HepG2 (cell line): ENCODE results near the gene VWCE. TPM values are rescaled to one million over a fixed set of nuclear protein-coding genes. Genes with fewer than 3 reads are reported as not detected.

ENCODE experiments used
- CCDC6 ChIP-seq: sonication (generic); formaldehyde crosslinking; IDR thresholded peaks from 2 replicates; pipeline ENCODE4 v1.8.1; 2022; ENCODE audit warnings: mild to moderate bottlenecking, missing genetic modification reagents, moderate library complexity
- CREM ChIP-seq, 2 experiments: sonication (generic) in 1 of 2; formaldehyde crosslinking in 1 of 2; IDR thresholded peaks; 2 replicates each; pipeline versions ENCODE4 v1.4.0 to v1.6.1; 2016 to 2020; ENCODE audit warnings: antibody characterized with exemption in 1 of 2, mild to moderate bottlenecking in 1 of 2, missing genetic modification reagents in 1 of 2
- KLF9 ChIP-seq: IDR thresholded peaks from 2 replicates; pipeline ENCODE4 v1.6.1; 2016; ENCODE audit warnings: low read depth
- KMT2A ChIP-seq: sonication (generic); formaldehyde crosslinking; IDR thresholded peaks from 2 replicates; pipeline ENCODE4 v1.4.0; 2020; ENCODE audit warnings: missing genetic modification reagents
- MBD4 ChIP-seq: IDR thresholded peaks from 2 replicates; pipeline ENCODE4 v1.6.1; 2012; ENCODE audit warnings: low read length, inconsistent platforms, borderline replicate concordance
- MTA3 ChIP-seq: sonication (generic); formaldehyde crosslinking; IDR thresholded peaks from 2 replicates; pipeline ENCODE4 v1.4.0; 2020; ENCODE audit warnings: missing genetic modification reagents
- PCBP2 ChIP-seq: fragments of 200-400 bp; formaldehyde crosslinking; optimal IDR thresholded peaks from 2 replicates; pipeline ENCODE3; 2018; ENCODE audit warnings: low read length, low read depth; ENCODE audit not compliant: poor library complexity, severe bottlenecking
- POLR2AphosphoS2 ChIP-seq: IDR thresholded peaks from 2 replicates; pipeline ENCODE4 v1.6.1; 2011; ENCODE audit warnings: low read depth, low read length, improper control_type of control experiment
- PRPF4 ChIP-seq: fragments of 200-400 bp; formaldehyde crosslinking; IDR thresholded peaks from 2 replicates; pipeline ENCODE4 v1.6.1; 2016; ENCODE audit warnings: low read length, low read depth; ENCODE audit not compliant: poor library complexity, severe bottlenecking
- SAP130 ChIP-seq: IDR thresholded peaks from 2 replicates; pipeline ENCODE4 v1.6.1; 2016; ENCODE audit warnings: low read depth
- ZKSCAN5 ChIP-seq: sonication (generic); formaldehyde crosslinking; IDR thresholded peaks from 2 replicates; pipeline ENCODE4 v1.5.1; 2020; ENCODE audit warnings: mild to moderate bottlenecking, missing genetic modification reagents
- ZNF136 ChIP-seq: sonication (generic); formaldehyde crosslinking; IDR thresholded peaks from 2 replicates; pipeline ENCODE4 v1.8.1; 2022; ENCODE audit warnings: low read depth, mild to moderate bottlenecking, moderate library complexity, missing genetic modification reagents
- ZNF382 ChIP-seq: sonication (generic); formaldehyde crosslinking; IDR thresholded peaks from 2 replicates; pipeline ENCODE4 v1.5.0; 2020; ENCODE audit warnings: missing genetic modification reagents, mild to moderate bottlenecking, borderline replicate concordance
- ZNF510 ChIP-seq: sonication (generic); formaldehyde crosslinking; IDR thresholded peaks from 2 replicates; pipeline ENCODE4 v1.4.0; 2020; ENCODE audit warnings: low read depth, mild to moderate bottlenecking, missing genetic modification reagents
- ZNF605 ChIP-seq: sonication (generic); formaldehyde crosslinking; IDR thresholded peaks from 2 replicates; pipeline ENCODE4 v1.8.0; 2022; ENCODE audit warnings: mild to moderate bottlenecking, missing genetic modification reagents
- ZNF672 ChIP-seq: sonication (generic); formaldehyde crosslinking; IDR thresholded peaks from 2 replicates; pipeline ENCODE4 v1.8.1; 2022; ENCODE audit warnings: missing genetic modification reagents
- ZZZ3 ChIP-seq: sonication (generic); formaldehyde crosslinking; IDR thresholded peaks from 2 replicates; pipeline ENCODE4 v1.4.0; 2020; ENCODE audit warnings: missing genetic modification reagents, mild to moderate bottlenecking, borderline replicate concordance
- polyA plus RNA-seq, 8 experiments: library from polyadenylated mRNA; depleted of rRNA in 3 of 8; stranded (reverse) in 7 of 8; unstranded in 1 of 8; fragments of >200 nt; fragmentation: Illumina TruSeq in 4 of 8; extraction: Trizol in 4 of 8; gene quantifications; 2 replicates each; pipeline versions ENCODE4 v1.2.1 to v1.2.3, GENCODE V29; 2011 to 2016; ENCODE audit warnings: low read depth in 4 of 8, missing spikeins in 1 of 8, mixed read lengths in 1 of 8; ENCODE audit not compliant: insufficient read depth in 1 of 8
- total RNA-seq, 5 experiments: library from RNA; depleted of rRNA; stranded (reverse); fragments of >200 nt; fragmentation: Illumina TruSeq; extraction: Trizol; gene quantifications; 2 replicates each; pipeline ENCODE4 v1.2.3, GENCODE V29; 2016; ENCODE audit warnings: low read depth in 1 of 5
- TF ChIP-seq, protein P1 (sequence below): conservative IDR thresholded peaks from 2 replicates; pipeline ENCODE4 v1.6.1; 2018; ENCODE audit warnings: missing genetic modification reagents
- TF ChIP-seq, protein P2 (sequence below): sonication (generic); formaldehyde crosslinking; IDR thresholded peaks from 2 replicates; pipeline ENCODE4 v1.4.0; 2020; ENCODE audit warnings: missing genetic modification reagents
- TF ChIP-seq, protein P3 (sequence below): sonication (generic); formaldehyde crosslinking; IDR thresholded peaks from 2 replicates; pipeline ENCODE4 v1.8.0; 2022; ENCODE audit warnings: mild to moderate bottlenecking, missing genetic modification reagents
- TF ChIP-seq, protein P4 (sequence below): sonication (generic); formaldehyde crosslinking; IDR thresholded peaks from 2 replicates; pipeline ENCODE4 v1.5.0; 2020; ENCODE audit warnings: missing genetic modification reagents
- TF ChIP-seq, protein P5 (sequence below): sonication (generic); formaldehyde crosslinking; conservative IDR thresholded peaks from 2 replicates; pipeline ENCODE4 v1.8.1; 2023; ENCODE audit warnings: missing genetic modification reagents
- TF ChIP-seq, protein P6 (sequence below): sonication (generic); formaldehyde crosslinking; IDR thresholded peaks from 2 replicates; pipeline ENCODE4 v1.4.0; 2020; ENCODE audit warnings: missing genetic modification reagents, borderline replicate concordance

Gene VWCE
- total and polyA plus RNA-seq, 2 of the 13 experiments (the other 11 are each of a cell fraction or from before 2014, with no cell fraction given) = 27.6 to 58.3 TPM

DNA sequence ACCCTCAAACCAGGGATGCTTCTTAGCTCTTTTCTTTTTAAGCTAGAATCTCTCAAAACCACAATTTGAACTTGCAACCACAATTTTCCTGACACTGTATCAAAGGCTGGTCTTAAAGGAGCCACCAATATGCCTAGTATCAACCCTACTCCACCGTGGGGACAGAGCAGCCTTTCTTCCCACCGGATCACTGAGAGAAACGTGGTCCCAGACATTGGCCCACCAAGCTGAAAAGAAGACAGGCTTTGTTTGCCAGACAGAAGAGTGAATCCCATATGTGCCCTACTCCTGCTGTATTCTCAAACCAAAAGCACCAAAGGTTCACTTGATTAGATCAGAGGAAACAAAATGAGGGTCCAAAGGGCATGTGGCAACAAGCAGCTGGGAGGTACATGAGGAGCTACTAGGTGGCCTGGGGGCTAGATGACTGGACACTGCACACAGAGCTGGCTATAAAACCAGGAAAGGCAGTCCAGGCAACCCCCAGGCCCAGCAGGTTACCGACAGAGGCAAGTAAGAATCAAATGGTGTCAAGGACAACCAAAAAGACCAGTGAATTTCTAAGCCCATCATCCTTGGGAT, 3.6 kb upstream of the VWCE start (continued):
- TF ChIP-seq ZNF382 (CRISPR knock-in tag) = no peak
- no peak; the same call in 1 of the 2 replicates for TF ChIP-seq KMT2A (CRISPR knock-in tag)
- TF ChIP-seq, protein P1, sequence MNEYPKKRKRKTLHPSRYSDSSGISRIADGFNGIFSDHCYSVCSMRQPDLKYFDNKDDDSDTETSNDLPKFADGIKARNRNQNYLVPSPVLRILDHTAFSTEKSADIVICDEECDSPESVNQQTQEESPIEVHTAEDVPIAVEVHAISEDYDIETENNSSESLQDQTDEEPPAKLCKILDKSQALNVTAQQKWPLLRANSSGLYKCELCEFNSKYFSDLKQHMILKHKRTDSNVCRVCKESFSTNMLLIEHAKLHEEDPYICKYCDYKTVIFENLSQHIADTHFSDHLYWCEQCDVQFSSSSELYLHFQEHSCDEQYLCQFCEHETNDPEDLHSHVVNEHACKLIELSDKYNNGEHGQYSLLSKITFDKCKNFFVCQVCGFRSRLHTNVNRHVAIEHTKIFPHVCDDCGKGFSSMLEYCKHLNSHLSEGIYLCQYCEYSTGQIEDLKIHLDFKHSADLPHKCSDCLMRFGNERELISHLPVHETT (CRISPR knock-in tag) = no peak
- no peak for TF ChIP-seq ZZZ3 (CRISPR knock-in tag)
- TF ChIP-seq PCBP2 = no peak
- no peak for TF ChIP-seq ZNF605
- peak; percentile 93 for TF ChIP-seq SAP130
- TF ChIP-seq CCDC6 = no peak
- TF ChIP-seq, protein P2, sequence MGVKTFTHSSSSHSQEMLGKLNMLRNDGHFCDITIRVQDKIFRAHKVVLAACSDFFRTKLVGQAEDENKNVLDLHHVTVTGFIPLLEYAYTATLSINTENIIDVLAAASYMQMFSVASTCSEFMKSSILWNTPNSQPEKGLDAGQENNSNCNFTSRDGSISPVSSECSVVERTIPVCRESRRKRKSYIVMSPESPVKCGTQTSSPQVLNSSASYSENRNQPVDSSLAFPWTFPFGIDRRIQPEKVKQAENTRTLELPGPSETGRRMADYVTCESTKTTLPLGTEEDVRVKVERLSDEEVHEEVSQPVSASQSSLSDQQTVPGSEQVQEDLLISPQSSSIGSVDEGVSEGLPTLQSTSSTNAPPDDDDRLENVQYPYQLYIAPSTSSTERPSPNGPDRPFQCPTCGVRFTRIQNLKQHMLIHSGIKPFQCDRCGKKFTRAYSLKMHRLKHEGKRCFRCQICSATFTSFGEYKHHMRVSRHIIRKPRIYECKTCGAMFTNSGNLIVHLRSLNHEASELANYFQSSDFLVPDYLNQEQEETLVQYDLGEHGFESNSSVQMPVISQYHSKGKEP (CRISPR knock-in tag) = no peak
- TF ChIP-seq CREM (IDR thresholded peaks at IDR 0.05) = peak; percentile 33; the same call in 1 of the 2 replicates
- no peak for TF ChIP-seq CREM (CRISPR knock-in tag; IDR thresholded peaks at IDR 0.05)
- TF ChIP-seq ZNF136 (CRISPR knock-in tag) = no peak
- TF ChIP-seq, protein P3, sequence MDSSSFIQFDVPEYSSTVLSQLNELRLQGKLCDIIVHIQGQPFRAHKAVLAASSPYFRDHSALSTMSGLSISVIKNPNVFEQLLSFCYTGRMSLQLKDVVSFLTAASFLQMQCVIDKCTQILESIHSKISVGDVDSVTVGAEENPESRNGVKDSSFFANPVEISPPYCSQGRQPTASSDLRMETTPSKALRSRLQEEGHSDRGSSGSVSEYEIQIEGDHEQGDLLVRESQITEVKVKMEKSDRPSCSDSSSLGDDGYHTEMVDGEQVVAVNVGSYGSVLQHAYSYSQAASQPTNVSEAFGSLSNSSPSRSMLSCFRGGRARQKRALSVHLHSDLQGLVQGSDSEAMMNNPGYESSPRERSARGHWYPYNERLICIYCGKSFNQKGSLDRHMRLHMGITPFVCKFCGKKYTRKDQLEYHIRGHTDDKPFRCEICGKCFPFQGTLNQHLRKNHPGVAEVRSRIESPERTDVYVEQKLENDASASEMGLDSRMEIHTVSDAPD (CRISPR knock-in tag) = peak; percentile 74; the same call in 1 of the 2 replicates
- no peak for TF ChIP-seq POLR2AphosphoS2
- no peak for TF ChIP-seq ZKSCAN5 (CRISPR knock-in tag)
- no peak for TF ChIP-seq ZNF672 (CRISPR knock-in tag)
- TF ChIP-seq, protein P4, sequence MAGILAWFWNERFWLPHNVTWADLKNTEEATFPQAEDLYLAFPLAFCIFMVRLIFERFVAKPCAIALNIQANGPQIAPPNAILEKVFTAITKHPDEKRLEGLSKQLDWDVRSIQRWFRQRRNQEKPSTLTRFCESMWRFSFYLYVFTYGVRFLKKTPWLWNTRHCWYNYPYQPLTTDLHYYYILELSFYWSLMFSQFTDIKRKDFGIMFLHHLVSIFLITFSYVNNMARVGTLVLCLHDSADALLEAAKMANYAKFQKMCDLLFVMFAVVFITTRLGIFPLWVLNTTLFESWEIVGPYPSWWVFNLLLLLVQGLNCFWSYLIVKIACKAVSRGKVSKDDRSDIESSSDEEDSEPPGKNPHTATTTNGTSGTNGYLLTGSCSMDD (CRISPR knock-in tag) = no peak
- TF ChIP-seq MBD4 = 0 out of 2 replicates have a peak, but pooled peaks have one; percentile 37
- TF ChIP-seq, protein P5, sequence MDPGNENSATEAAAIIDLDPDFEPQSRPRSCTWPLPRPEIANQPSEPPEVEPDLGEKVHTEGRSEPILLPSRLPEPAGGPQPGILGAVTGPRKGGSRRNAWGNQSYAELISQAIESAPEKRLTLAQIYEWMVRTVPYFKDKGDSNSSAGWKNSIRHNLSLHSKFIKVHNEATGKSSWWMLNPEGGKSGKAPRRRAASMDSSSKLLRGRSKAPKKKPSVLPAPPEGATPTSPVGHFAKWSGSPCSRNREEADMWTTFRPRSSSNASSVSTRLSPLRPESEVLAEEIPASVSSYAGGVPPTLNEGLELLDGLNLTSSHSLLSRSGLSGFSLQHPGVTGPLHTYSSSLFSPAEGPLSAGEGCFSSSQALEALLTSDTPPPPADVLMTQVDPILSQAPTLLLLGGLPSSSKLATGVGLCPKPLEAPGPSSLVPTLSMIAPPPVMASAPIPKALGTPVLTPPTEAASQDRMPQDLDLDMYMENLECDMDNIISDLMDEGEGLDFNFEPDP (CRISPR knock-in tag) = no peak
- no peak for TF ChIP-seq KLF9
- TF ChIP-seq MTA3 (CRISPR knock-in tag) = no peak
- no peak for TF ChIP-seq ZNF510 (CRISPR knock-in tag)
- no peak for TF ChIP-seq PRPF4
- TF ChIP-seq, protein P6, sequence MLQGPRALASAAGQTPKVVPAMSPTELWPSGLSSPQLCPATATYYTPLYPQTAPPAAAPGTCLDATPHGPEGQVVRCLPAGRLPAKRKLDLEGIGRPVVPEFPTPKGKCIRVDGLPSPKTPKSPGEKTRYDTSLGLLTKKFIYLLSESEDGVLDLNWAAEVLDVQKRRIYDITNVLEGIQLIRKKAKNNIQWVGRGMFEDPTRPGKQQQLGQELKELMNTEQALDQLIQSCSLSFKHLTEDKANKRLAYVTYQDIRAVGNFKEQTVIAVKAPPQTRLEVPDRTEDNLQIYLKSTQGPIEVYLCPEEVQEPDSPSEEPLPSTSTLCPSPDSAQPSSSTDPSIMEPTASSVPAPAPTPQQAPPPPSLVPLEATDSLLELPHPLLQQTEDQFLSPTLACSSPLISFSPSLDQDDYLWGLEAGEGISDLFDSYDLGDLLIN = no peak
